Activated CD8-positive, alpha-beta T cell treated with anti-CD3 and anti-CD28 coated beads, Interleukin-2, amount 10 ng/mL, durations not matched to agents 7 days and 5 days (primary cell): ENCODE data around the gene RASL12. TPM values are rescaled to one million over a fixed set of nuclear protein-coding genes. Genes with fewer than 3 reads are reported as not detected.

Experiments
- ATAC-seq: fragments of 150-1000 bp; cut with Tn5 transposase; one replicate; pipeline ENCODE4 v1.10.0; 2021; ENCODE audit warnings: moderate library complexity
- CTCF ChIA-PET: fragments of 350-600 bp; sonication (Branson Sonifier 250); formaldehyde crosslinking; loops from one replicate; lab custom pipeline; 2021; ENCODE audit warnings: antibody characterized with exemption; lab: Charles Lee
- POLR2A ChIA-PET: fragments of 350-600 bp; sonication (Branson Sonifier 250); formaldehyde crosslinking; loops from one replicate; lab custom pipeline; 2021; ENCODE audit warnings: antibody characterized with exemption; lab: Charles Lee
- DNase-seq: peaks from one replicate; pipeline ENCODE4 v3.0.0-alpha.2; 2020
- H3K27ac Mint-ChIP-seq: one replicate; pipeline ENCODE4 v1.8.0; 2021; ENCODE audit warnings: mild to moderate bottlenecking, mixed read lengths
- H3K27me3 Mint-ChIP-seq: one replicate; pipeline ENCODE4 v1.8.0; 2021; ENCODE audit warnings: low read depth, mixed read lengths
- H3K36me3 Mint-ChIP-seq: one replicate; pipeline ENCODE4 v1.8.0; 2021; ENCODE audit warnings: low read depth, mixed read lengths
- H3K4me1 Mint-ChIP-seq: one replicate; pipeline ENCODE4 v1.8.0; 2021; ENCODE audit warnings: low read depth, mixed read lengths
- H3K4me3 Mint-ChIP-seq: one replicate; pipeline ENCODE4 v1.8.0; 2021; ENCODE audit warnings: mild to moderate bottlenecking, mixed read lengths
- H3K9me3 Mint-ChIP-seq: one replicate; pipeline ENCODE4 v1.8.0; 2022; ENCODE audit warnings: mixed read lengths; ENCODE audit not compliant: insufficient read depth
- total RNA-seq, 2 experiments: library from RNA; stranded (reverse); gene quantifications; one replicate each; pipeline ENCODE4 v1.2.3, GENCODE V29; 2021

RASL12 gene
- total RNA-seq, 2 experiments from 2014 or later = not detected

DNA sequence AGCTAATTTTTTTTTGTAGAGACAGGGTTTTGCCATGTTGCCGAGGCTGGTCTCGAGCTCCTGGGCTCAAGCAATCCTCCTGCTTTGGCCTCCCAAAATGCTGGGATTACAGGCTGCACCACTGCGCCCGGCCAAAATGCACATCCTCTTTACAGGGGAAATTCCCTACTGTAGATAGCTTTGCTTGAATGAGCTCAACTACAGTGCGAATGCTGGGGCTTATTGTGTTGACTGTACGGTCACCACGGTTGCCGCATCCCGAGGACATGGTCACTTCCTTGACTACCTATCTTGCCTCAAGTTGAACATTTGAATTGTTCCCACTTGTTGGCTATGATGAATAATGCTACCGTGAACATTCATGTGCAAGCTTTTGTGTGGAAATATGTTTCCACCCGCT, 33.1 kb downstream of the RASL12 start:
- ChIA-PET CTCF (interaction anchor here (1.0 to 2.2 kb wide), 13 partner anchors 9 to 350 kb away, joined by 3 to 23 read pairs (median 7); partner anchors contain the start of gene SLC51B), POLR2A (interaction anchor here (1.3 to 1.8 kb wide), 4 partner anchors 99 to 270 kb away, joined by 3 to 8 read pairs (median 4); partner anchors contain the start of gene RNU5B-1)
- ATAC-seq (no peak), DNase-seq (no peak)
- Mint-ChIP-seq H3K36me3 (no peaks in the 10 kb centered on the region), H3K9me3 (no peaks in the 10 kb centered on the region), H3K27me3 (peaks cover 23% of the 10 kb centered on the region), H3K4me1 (peaks cover 14% of the 10 kb centered on the region), H3K27ac (no peak overlapping the region), H3K4me3 (no peak overlapping the region)

DNA sequence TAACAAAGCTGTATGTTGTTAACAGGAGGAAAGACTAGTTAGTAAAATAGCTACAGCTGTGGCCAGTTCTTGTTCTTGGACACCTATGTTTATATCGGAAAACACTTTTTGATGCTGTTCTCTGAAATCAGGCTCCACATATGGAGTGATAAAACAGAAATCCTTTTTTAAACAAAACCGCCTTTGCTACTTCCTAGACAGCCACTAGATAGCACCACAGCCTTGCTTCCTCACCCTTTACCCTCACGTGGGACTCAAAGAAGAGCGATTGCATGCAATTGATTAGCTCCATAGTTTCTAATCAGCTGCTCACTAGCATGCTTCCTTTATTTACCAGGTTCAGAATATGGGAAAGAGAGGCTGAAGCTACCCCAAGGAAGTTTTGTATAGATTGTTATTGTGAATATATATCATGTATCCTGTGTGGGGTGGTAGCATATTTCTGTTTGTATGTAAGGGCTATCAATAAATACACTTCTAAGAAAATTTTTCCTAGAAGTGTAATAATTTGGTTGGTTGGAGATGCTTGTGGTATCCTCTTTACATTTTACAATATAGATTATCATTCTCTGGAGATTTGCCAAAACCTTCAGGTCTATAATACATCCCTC, 34.0 kb downstream of the RASL12 start:
- ATAC-seq = peak; percentile 24
- Mint-ChIP-seq H3K27me3 (peaks cover 23% of the 10 kb centered on the region), H3K27ac (no peak overlapping the region), H3K36me3 (no peaks in the 10 kb centered on the region), H3K4me3 (no peak overlapping the region), H3K4me1 (peaks cover 14% of the 10 kb centered on the region), H3K9me3 (no peaks in the 10 kb centered on the region)
- peak; percentile 59 for DNase-seq
- ChIA-PET POLR2A (interaction anchor here (1.3 to 1.8 kb wide), 4 partner anchors 100 to 271 kb away, joined by 3 to 8 read pairs (median 4); partner anchors contain the start of gene RNU5B-1), CTCF (interaction anchor here (0.6 to 2.2 kb wide), 36 partner anchors 8 to 305 kb away, joined by 3 to 23 read pairs (median 4); partner anchors contain the start of genes CLPX, PARP16, PDCD7 and RNU5B-1)

DNA sequence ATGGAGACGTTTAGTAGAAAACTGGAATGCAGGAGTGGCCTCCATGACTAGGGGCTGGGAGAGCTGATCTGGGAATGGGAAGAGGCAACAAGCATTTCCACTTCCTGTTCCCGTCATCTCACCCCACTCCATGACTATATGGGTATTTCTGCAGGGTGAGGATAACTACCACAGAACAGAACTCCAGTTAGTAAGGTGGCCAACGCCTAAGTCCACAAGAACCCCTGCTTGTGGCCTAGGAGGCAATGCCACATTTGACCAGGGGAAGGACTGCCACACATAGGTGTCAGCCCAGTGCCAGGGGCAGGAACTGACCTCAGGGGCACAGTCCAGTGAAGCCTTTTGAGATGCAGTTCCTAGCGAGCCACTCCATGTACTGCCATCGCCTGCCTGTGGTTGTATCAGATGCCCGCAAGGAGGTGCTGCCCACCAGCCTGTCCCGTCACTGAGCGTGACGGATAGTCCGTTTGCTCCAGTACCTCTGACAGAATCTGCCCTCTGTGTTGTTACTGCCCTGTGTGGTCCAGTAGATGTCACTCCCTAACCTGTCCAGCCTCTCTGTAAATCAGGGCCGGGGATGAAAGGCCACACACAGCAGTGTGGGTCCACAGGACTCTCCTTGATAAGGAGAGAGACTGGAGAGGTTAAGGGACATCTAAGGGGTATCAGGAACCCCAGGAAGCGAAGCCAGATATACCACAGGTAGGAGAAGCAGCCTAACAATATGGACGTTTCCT, 34.8 kb downstream of the RASL12 start:
- ChIA-PET POLR2A (interaction anchor here (1.4 kb wide), 1 partner anchor 267 kb away, joined by 5 read pairs; no protein-coding TSS in a partner anchor), CTCF (interaction anchor here (0.9 to 2.2 kb wide), 20 partner anchors 11 to 267 kb away, joined by 3 to 23 read pairs (median 6); partner anchors contain the start of genes SLC51B and UBAP1L)
- ATAC-seq (peak; percentile 38), DNase-seq (peak; percentile 56)
- H3K4me3 Mint-ChIP-seq = no peak overlapping the region
- no peak overlapping the region for H3K27ac Mint-ChIP-seq
- no peaks in the 10 kb centered on the region for H3K36me3 Mint-ChIP-seq
- H3K27me3 Mint-ChIP-seq = peaks cover 23% of the 10 kb centered on the region
- H3K9me3 Mint-ChIP-seq = no peaks in the 10 kb centered on the region
- H3K4me1 Mint-ChIP-seq = peaks cover 20% of the 10 kb centered on the region

DNA sequence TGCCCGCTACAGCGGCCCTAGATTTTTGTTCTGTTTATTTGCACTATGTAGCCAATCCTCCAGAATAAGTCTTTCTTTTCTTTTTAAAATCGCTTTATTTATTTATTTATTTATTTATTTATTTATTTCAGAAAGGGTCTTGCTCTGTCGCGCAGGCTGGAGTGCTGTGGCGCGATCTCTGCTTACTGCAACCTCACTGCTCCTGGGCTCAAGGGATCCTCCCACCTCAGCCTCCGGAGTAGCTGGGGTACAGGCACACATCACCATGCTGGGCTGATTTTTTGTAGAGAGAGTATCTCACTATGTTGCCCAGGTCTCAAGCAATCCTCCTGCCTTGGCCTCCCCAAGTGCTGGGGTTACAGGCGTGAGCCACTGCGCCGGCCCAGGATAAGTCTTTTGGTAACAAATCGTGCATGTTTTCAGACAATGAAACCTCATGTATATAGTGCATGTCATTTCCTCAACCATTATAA, 38.0 kb downstream of the RASL12 start:
- POLR2A ChIA-PET = interaction anchor here (1.4 kb wide), 1 partner anchor 15 kb away, joined by 3 read pairs; no protein-coding TSS in a partner anchor
- CTCF ChIA-PET = interaction anchor here (1.0 kb wide), 1 partner anchor 268 kb away, joined by 3 read pairs; no protein-coding TSS in a partner anchor
- H3K4me3 Mint-ChIP-seq = peak overlapping the region; percentile 62
- peaks cover 20% of the 10 kb centered on the region for H3K27me3 Mint-ChIP-seq
- H3K36me3 Mint-ChIP-seq = peaks cover 14% of the 10 kb centered on the region
- H3K4me1 Mint-ChIP-seq = peaks cover 24% of the 10 kb centered on the region
- DNase-seq (no peak), ATAC-seq (no peak)
- H3K9me3 Mint-ChIP-seq = no peaks in the 10 kb centered on the region
- peak overlapping the region; percentile 48 for H3K27ac Mint-ChIP-seq

DNA sequence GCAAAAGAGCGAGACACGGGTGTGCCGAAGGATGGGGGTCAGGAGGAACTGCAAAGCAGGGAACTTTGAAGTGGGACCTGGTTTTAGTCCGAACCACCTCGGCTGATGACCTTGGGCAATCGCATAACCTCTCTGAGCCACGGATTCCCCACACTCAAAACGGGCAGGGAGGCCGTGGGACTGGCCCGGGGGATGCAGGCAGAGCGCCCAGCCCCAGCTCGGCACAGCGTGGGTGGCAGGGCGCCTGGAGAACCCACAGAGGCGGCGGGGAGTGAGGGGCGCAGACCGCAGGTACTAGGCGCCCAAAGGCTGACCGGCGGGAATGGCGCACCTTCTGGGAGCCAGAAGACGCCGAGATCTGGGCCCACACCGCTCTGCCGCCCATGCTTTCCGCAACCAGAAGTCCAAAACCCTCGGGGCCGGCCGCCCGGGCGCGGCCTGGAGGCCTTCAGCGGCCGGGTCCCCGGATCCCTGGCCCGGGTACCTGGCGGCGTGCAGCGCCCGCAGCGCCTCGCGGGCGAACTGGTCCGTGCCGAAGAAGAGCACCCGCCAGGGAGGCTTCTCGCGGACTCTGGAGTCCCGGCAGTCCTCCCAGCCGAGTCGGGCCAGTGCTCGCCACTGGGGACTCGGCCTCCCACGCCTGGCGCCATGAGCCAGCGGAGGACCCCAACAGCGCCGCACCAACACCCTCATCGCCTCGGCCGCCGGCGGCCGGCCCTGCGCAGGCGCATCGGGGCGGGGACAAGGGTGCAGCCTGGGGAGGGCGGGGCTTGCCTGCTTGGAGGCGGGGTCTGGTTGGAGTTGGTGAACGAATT, 38.7 kb downstream of the RASL12 start, which contains the start of gene MTFMT:
TSS of gene MTFMT (minus strand) at position 719 of the 815 bp plus-strand sequence. CDS start at position 693, 26 bp downstream.
- peak; percentile 95 for DNase-seq
- ChIA-PET POLR2A (interaction anchor here (1.4 kb wide), 1 partner anchor 15 kb away, joined by 3 read pairs; no protein-coding TSS in a partner anchor), CTCF (interaction anchor here (1.0 kb wide), 1 partner anchor 268 kb away, joined by 3 read pairs; no protein-coding TSS in a partner anchor)
- peaks cover 20% of the 10 kb centered on the region for H3K27me3 Mint-ChIP-seq
- H3K9me3 Mint-ChIP-seq = no peaks in the 10 kb centered on the region
- H3K4me1 Mint-ChIP-seq = peaks cover 24% of the 10 kb centered on the region
- peak within 1 kb of the TSS; percentile 82 for H3K27ac Mint-ChIP-seq
- peak within 1 kb of the TSS; percentile 85 for H3K4me3 Mint-ChIP-seq
- ATAC-seq = peak; percentile 95
- peaks cover 18% of the 10 kb centered on the region for H3K36me3 Mint-ChIP-seq

DNA sequence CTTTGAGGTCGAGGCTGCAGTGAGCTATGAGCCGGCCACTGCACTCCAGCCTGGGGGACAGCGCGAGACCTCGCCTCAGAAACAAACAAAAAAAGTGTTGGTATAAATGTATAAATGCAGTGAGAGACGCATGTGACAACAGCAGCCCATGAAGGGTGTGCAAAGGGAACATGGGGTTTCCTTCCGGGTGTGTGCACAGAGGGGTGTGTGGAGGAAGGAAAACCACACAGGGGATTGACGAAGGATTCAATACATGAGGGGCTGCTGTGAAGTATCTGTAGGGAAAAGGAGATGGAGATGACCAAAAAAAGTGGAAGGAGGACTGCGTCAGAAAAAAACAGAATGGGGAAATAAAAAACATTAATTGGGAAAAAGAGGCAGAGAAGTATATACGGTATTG, 39.5 kb downstream of the RASL12 start:
- ATAC-seq (no peak), DNase-seq (peak; percentile 36)
- Mint-ChIP-seq H3K4me1 (peaks cover 17% of the 10 kb centered on the region), H3K27ac (peak overlapping the region; percentile 82), H3K9me3 (no peaks in the 10 kb centered on the region), H3K36me3 (peaks cover 22% of the 10 kb centered on the region), H3K27me3 (peaks cover 20% of the 10 kb centered on the region), H3K4me3 (peak overlapping the region; percentile 85)
- POLR2A ChIA-PET = no interaction called here
- CTCF ChIA-PET = no interaction called here

DNA sequence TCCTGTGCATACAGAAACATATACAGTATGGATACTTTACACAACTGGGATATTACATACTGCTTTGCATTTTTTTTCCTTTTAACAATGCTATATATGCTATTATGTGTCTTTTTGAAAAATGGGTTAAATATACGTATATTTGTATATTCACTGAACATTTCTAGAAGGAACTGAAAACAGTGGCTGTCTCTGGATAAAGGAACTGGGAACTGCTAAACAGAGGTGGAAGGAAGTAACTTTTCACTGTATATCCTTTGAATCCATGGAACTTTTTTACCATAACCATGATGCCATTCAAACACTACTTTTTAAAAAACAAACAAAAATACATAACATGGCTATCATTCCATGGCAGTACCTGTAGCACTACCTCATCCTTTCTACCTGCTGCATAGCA, 40.2 kb downstream of the RASL12 start:
- H3K36me3 Mint-ChIP-seq = peaks cover 23% of the 10 kb centered on the region
- POLR2A ChIA-PET = no interaction called here

DNA sequence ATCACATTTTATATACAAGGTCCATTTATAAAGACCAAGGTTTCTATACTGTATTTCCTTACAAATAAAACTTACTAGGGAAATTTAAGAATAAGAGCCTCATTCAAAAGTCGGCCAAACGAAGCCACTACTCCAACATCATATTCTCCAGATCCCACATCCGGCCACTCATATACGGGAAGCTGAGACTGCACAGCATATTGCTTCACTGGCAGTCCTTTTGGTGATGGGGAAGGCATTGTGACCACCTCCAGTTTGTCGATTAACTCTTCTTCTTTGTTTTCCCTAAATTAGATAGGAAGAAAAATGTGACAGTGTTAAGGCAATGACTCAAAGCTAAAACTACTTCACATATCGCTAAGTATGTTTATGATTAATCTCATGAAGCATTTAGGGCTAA, 41.0 kb downstream of the RASL12 start:
- peaks cover 9% of the 10 kb centered on the region for H3K27me3 Mint-ChIP-seq
- ATAC-seq = no peak
- no peak for DNase-seq
- peaks cover 13% of the 10 kb centered on the region for H3K4me1 Mint-ChIP-seq
- no peaks in the 10 kb centered on the region for H3K9me3 Mint-ChIP-seq
- no peak overlapping the region for H3K27ac Mint-ChIP-seq
- H3K36me3 Mint-ChIP-seq = peaks cover 23% of the 10 kb centered on the region
- POLR2A ChIA-PET = no interaction called here
- H3K4me3 Mint-ChIP-seq = no peak overlapping the region
- CTCF ChIA-PET = interaction anchor here (0.9 to 1.0 kb wide), 2 partner anchors 24 to 60 kb away, joined by 3 read pairs; no protein-coding TSS in a partner anchor

More for the DNA sequence above, 40.2 kb downstream of the RASL12 start:
- Mint-ChIP-seq H3K9me3 (no peaks in the 10 kb centered on the region), H3K27me3 (peaks cover 16% of the 10 kb centered on the region), H3K4me1 (peaks cover 13% of the 10 kb centered on the region), H3K4me3 (peak overlapping the region; percentile 85), H3K27ac (no peak overlapping the region)
- CTCF ChIA-PET = no interaction called here
- DNase-seq (no peak), ATAC-seq (no peak)

DNA sequence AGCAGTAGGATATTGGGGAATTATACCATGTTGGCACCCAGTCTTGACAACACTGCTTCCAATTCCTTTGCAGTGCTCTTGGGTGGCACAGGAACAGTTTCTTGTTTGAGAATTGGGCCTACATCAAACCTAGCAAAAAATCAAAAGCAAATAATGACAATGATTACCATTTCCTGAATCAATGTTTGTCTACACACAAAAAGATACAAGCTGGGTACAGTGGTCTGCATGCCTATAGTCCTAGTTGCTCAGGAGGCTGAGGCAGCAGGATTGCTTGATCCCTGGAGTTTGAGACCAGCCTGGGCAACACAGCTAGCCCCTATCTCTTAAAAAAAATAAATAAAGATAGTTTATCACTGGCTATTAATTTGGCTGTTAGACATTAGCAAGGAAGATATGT, 46.3 kb downstream of the RASL12 start:
- ChIA-PET CTCF (interaction anchor here (2.2 kb wide), 1 partner anchor 13 kb away, joined by 6 read pairs; no protein-coding TSS in a partner anchor), POLR2A (interaction anchor here (0.6 kb wide), 1 partner anchor 1705 kb away, joined by 3 read pairs; no protein-coding TSS in a partner anchor)
- Mint-ChIP-seq H3K4me1 (no peaks in the 10 kb centered on the region), H3K4me3 (no peak overlapping the region), H3K9me3 (no peaks in the 10 kb centered on the region), H3K27ac (no peak overlapping the region), H3K27me3 (no peaks in the 10 kb centered on the region), H3K36me3 (peaks cover 49% of the 10 kb centered on the region)
- no peak for DNase-seq
- no peak for ATAC-seq

DNA sequence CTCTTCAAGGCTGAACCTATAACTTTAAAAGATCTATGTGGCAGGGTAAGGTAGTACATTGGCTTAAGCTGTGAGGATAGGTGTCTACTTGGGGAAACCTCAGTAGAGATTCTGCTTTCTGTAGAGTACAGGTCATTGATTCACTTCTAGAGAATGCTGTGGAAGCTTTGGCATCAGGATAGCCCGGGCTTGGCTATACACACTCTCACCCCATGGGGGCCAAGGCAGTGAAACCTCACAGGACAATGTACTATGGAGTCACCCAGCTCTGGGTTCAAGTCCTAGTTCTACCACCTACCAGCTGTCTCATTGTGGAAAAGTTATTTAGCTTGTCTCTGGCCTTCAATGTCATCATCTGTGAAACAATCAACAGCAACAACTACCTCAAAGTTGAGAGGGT, 47.4 kb downstream of the RASL12 start:
- ChIA-PET CTCF (interaction anchor here (1.0 to 2.2 kb wide), 2 partner anchors 12 to 13 kb away, joined by 6 read pairs; no protein-coding TSS in a partner anchor), POLR2A (interaction anchor here (1.0 kb wide), 1 partner anchor 31 kb away, joined by 4 read pairs; the partner anchor contains the start of gene SPG21)
- no peak overlapping the region for H3K4me3 Mint-ChIP-seq
- no peak for ATAC-seq
- no peak overlapping the region for H3K27ac Mint-ChIP-seq
- peaks cover 48% of the 10 kb centered on the region for H3K36me3 Mint-ChIP-seq
- no peak for DNase-seq
- H3K27me3 Mint-ChIP-seq = no peaks in the 10 kb centered on the region
- H3K9me3 Mint-ChIP-seq = no peaks in the 10 kb centered on the region
- no peaks in the 10 kb centered on the region for H3K4me1 Mint-ChIP-seq
